GM19467 (cell line): Measurements from ENCODE around the gene BRWD1.

ENCODE experiments used
- ATAC-seq: cut with Tn5 transposase; IDR thresholded peaks from one replicate; pipeline ENCODE4 v1.9.1; 2021; ENCODE audit warnings: mild to moderate bottlenecking, moderate library complexity; ENCODE audit not compliant: unreplicated experiment

Gene BRWD1

DNA sequence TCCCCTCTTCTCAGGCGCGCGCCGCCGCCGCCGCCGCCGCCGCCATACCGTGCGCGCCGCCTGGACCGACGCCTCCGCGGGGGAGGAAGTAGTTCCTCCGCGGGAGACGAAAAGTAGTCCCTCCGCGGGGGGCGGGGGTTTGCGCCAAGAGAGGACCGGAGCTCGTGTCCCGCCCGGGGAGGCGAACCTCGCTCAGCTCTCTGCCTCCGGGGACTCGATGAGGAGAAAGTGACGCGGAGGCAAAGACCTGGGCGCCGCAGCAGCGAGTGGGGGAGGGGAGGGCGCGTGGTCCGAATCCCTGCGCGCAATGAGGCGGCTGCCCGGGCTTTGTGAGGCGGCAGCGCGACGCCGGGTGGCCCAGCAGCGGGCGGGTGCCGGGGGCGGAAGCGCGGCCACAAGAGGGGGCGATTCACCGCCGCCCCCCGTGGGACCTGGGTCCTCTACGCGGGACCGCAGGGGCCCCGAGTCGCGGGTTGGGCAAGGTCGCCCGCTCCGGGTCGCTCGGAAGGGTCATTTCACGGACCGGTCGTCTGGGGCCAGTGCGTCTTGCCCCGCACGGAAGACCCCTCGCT lies at the start of gene BRWD1:
Gene BRWD1, minus strand, starts transcription at position 62 of the 572 bp plus-strand sequence. CDS start 141 bp downstream, outside the sequence.
- peak; percentile 45 for ATAC-seq

GRCh38 chr21:39362733-39363132 lies 49.3 kb upstream of the BRWD1 start:
- ATAC-seq, result no peak

- no peak for ATAC-seq
Observed at GRCh38 chr21:39359382-39359781, 46.0 kb upstream of the BRWD1 start.

DNA sequence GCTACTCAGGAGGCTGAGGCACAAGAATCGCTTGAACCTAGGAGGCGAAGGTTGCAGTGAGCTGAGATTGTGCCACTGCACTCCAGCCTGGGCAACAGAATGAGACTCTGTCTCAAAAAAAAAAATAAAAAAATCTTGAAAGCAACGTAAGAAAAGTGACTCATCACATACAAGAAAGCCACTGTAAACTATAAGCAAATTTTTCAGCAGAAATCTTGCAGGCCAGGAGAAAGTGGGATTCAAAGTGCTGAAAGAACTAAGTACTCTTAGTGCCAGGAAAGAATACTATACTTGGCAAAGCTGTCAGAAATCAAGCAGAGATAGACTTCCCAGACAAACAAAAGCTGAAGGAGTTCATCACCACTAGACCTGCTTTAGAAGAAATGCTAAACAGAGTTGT lies 39.9 kb upstream of the BRWD1 start:
- no peak for ATAC-seq

- ATAC-seq, result no peak
Observed at GRCh38 chr21:39350094-39351005, 36.9 kb upstream of the BRWD1 start.

DNA sequence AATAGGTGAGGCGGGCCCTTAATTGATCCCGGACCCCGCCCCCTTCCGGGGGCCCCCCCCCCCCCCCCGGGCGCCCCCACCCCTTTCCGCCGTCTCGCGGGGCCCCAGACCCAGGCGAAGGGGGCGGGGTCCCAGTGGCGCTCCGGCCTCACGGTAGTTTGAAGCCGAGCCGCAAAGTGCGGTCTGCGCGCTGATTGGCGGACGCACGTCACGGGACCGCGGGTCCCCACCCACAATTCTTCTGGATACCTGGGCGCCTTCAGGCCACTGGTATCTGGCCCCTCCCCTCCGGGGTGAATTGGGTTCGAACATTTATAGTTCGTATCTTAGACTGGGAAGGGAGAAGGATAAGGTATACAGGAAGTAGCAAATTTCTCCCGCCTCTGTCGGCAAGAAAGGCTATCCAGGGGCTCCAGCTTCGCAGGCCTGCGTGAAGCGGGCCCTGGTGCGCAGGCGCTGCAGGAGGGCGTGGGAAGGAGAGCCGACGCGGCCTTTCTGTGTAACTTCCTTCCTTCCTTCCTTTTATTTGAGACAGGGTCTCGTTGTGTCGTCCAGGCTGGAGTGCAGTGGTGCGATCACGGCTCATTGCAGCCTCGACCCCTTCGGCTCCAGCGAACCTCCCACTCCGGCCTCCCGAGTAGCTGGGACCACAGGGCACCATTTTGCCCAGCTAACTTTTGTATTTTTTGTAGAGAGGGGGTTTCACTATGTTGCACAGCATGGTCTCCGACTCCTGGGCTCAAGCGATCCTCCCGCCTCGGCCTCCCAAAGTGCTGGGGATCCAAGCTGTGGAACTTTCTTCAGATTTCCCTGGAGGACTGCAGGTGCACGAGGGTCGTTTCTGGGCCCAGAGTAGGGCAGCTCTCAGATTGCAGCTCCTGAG lies 36.0 kb upstream of the BRWD1 start:
- ATAC-seq, result peak; percentile 78

GRCh38 chr21:39348355-39349210 lies 35.2 kb upstream of the BRWD1 start, which contains the start of gene HMGN1:
HMGN1 (minus strand) TSS chr21:39349088; CDS start chr21:39348917, 171 bp downstream.
- peak; percentile 44 for ATAC-seq

DNA sequence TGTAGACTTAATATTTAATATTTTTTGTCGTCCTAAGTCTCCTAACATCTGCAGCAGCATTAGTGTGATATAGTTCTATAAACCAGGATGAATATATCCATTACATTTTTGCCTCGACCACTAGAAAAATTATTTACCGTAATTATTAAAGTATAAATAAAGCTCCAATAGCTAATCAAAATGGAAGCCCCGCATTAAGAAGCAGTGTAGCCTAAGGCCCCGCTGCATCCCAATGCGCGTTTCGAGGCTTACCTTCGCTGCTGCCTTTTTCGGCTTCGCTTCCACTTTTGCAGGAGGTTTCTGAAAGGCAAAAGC lies 34.6 kb upstream of the BRWD1 start:
- no peak for ATAC-seq

DNA sequence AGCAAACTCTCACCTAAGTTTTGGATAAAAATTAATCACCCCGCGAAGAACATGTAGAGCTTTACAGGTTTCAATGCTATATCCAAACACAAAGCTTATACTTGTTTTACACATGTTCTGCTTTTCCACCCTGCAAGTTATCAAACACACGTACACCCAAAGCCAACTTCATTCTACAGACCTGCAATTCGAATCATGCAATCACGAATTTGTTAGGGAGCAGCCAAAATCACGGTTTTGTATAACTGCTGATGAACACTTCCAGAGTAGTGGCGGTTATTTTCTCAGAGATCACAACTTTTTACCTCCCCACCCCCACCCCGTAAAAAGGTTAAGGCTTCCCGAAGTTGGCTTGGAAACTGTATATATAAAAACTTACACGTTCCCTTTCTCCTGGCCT lies 34.1 kb upstream of the BRWD1 start:
- ATAC-seq, result no peak

DNA sequence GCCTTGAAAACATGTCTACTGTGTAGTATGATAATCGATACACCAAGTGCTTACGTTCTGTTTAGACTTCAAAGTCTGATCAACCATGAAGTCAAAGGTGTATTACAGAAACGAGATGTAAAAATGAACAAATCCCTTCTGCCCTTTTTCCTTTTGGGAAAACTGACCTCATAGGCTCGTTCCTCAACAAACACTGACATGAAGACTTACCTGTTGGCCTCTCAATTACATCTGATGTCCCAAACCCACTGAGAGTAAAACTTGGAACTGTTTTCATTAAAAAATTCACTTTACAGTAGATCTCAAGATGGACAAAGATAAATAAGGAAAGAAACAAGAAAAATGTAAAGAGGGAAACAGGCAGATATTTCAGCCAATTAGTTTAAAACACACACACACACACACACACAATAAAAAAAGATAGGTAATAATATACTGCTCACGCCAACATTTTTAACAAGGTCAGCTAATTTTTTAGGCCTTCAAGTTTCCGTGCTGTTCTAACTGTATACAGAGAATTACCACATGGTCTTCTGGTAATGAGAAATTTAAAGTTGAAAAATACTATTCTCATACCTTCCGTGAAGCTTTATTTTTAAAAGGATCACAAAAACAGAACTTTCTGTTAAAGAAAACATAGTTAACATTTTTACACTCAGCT lies 33.4 kb upstream of the BRWD1 start:
- no peak for ATAC-seq

GRCh38 chr21:39346206-39346605 lies 32.8 kb upstream of the BRWD1 start:
- ATAC-seq, result no peak

GRCh38 chr21:39345440-39345839 lies 32.0 kb upstream of the BRWD1 start:
- no peak for ATAC-seq

- no peak for ATAC-seq
Observed at GRCh38 chr21:39344848-39345247, 31.4 kb upstream of the BRWD1 start.

DNA sequence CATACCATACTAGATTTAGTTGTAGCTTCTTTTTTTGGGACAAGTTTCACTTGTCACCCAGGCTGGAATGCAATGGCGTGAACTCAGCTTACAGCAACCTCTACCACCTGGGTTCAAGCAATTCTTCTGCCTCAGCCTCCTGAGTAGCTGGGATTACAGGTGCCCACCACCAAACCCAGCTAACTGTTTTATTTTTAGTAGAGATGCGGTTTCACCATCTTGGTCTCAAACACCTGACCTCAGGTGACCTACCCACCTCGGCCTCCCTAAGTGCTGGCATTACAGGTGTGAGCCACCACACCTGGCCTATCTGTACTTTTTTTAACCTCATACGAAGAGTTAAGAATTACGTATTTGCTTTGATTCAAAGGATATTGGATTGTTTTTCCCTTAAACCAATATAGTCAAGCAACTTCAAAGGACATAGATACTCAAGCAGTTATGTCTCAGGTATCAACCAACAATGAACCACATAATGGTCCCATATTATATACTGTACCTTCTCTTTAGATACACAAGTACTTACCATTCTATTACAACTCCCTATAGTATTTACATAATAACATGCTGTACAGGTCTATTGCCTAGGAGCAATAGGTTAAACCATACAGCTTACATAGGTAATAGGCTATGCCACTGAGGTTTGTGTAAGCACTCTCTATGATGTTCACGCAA lies 28.0 kb upstream of the BRWD1 start:
- no peak for ATAC-seq

GRCh38 chr21:39340687-39341086 lies 27.3 kb upstream of the BRWD1 start:
- no peak for ATAC-seq

GRCh38 chr21:39339231-39339630 lies 25.8 kb upstream of the BRWD1 start:
- no peak for ATAC-seq

GRCh38 chr21:39336457-39337008 lies 23.1 kb upstream of the BRWD1 start:
- no peak for ATAC-seq

DNA sequence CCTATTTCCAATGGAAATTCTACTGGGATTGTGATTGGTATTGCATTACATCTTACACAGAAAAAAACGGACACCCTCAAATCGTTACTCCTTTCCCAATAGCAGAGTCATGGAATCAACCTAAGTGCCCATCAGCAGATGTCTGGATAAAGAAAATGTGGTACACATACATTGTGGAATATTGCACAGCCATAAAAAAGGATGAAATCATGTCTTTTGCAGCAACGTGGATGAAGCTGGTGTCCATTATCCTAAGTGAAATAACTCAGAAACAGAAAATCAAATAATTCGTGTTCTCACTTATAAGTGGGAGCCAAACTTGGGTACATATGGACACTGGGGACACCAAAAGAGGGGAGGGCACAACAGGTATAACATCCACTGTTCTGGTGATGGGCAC lies 21.2 kb upstream of the BRWD1 start:
- ATAC-seq, result no peak

DNA sequence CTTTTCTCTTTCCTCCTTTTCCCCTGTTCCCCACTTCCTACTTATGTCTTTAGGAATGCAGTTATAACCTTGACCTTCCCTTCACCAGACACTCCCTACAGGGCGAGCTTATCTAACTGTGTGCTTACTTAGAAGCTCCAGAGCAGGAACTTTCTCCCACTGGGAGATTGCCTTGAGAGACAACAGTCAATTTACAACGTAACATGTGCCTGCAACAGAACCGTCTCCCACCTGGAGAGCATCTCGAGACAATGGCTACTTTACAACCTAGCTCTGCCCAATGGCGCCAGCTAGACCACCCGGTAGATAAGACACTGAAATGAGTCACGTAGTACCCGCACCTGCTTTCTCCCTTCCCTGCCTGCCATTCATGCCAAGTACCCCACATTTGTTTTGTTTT lies 18.7 kb upstream of the BRWD1 start:
- ATAC-seq, result no peak
